ENCODE data around the gene LEPR.
A peak's percentile ranks its signal among the peaks of the same experiment; 100 is the strongest.
"Not testable (repeated sequence)": the region's sequence is repeated elsewhere in the genome, so short reads cannot be mapped to it uniquely, and the experiment has no call there.

LEPR gene, protein sequence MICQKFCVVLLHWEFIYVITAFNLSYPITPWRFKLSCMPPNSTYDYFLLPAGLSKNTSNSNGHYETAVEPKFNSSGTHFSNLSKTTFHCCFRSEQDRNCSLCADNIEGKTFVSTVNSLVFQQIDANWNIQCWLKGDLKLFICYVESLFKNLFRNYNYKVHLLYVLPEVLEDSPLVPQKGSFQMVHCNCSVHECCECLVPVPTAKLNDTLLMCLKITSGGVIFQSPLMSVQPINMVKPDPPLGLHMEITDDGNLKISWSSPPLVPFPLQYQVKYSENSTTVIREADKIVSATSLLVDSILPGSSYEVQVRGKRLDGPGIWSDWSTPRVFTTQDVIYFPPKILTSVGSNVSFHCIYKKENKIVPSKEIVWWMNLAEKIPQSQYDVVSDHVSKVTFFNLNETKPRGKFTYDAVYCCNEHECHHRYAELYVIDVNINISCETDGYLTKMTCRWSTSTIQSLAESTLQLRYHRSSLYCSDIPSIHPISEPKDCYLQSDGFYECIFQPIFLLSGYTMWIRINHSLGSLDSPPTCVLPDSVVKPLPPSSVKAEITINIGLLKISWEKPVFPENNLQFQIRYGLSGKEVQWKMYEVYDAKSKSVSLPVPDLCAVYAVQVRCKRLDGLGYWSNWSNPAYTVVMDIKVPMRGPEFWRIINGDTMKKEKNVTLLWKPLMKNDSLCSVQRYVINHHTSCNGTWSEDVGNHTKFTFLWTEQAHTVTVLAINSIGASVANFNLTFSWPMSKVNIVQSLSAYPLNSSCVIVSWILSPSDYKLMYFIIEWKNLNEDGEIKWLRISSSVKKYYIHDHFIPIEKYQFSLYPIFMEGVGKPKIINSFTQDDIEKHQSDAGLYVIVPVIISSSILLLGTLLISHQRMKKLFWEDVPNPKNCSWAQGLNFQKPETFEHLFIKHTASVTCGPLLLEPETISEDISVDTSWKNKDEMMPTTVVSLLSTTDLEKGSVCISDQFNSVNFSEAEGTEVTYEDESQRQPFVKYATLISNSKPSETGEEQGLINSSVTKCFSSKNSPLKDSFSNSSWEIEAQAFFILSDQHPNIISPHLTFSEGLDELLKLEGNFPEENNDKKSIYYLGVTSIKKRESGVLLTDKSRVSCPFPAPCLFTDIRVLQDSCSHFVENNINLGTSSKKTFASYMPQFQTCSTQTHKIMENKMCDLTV

DNA sequence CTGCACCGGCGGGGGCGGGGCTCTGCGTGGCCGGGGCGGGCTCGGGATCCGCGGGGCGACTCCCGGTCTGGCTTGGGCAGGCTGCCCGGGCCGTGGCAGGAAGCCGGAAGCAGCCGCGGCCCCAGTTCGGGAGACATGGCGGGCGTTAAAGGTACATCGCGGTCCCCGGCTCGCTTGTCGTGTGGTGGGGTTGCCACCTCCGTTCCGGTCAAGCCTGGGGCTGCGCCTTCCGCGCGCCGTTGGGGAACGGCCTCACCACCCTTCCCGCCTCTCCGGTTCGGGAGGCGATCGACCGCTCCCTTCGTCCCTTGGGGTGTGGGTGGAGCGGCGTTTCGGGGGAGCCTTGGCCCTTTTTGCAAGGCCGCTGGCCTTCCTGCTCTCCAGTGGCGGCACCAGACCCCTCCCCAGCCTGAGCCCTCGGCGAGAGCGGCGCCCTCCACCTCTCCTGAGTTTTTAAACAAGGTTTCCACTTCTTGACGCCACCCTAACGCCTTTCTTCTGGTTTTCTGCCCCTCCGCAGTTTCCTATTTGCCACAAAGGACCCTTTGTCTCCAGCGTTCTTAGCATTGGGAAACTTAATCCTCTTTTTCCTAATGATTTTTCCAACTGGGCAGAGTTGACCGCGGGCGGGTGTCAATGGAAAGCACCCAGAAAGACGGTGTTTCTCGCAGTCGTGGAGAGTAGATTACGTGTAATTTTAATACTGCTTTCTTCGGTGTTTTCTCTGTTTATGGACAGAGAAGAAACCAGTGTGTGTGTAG lies at the start of gene LEPR, which contains the start of gene LEPROT:
LEPR (plus strand) TSS at position 79 of the 761 bp plus-strand sequence. CDS start 144,898 bp downstream, outside the sequence.
LEPROT (plus strand) TSS at position 79 of the 761 bp plus-strand sequence; CDS start at position 136, 57 bp downstream.
- peaks cover 7% of the 10 kb centered on the region for H3K36me3 Mint-ChIP-seq (ENCODE audit: low read depth)
- H3K4me3 Mint-ChIP-seq: no peak within 1 kb of the TSS
- peaks cover 13% of the 10 kb centered on the region for H3K4me1 Mint-ChIP-seq (ENCODE audit: low read depth)
- H3K27ac Mint-ChIP-seq: peak within 1 kb of the TSS; percentile 88
- H3K27me3 Mint-ChIP-seq: no peaks in the 10 kb centered on the region
- H3K9me3 Mint-ChIP-seq: no peaks in the 10 kb centered on the region

DNA sequence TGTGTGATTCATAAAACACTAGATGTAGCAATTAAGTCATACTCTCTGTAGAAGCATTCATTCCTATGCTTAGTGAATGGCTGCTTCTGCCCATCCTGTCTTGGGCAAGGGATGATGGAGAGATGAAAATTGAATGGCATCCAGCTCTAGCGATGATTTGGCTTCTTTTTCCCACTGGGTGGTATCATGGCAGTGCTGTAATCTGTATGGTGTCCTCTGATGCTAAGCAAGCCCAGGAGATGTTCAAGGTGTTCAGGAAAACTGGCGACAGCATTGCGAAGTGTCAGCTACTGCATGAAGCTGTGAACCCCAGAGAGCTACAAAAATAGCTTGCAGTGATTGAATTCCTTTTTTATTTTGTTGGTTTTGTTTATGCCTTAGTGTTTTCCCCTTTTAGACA lies 48.9 kb upstream of the LEPR start:
- H3K27me3 Mint-ChIP-seq: no peaks in the 10 kb centered on the region
- no peak overlapping the region for H3K27ac Mint-ChIP-seq
- H3K36me3 Mint-ChIP-seq (ENCODE audit: low read depth): no peaks in the 10 kb centered on the region
- no peaks in the 10 kb centered on the region for H3K9me3 Mint-ChIP-seq
- no peaks in the 10 kb centered on the region for H3K4me1 Mint-ChIP-seq (ENCODE audit: low read depth)
- no peak overlapping the region for H3K4me3 Mint-ChIP-seq

DNA sequence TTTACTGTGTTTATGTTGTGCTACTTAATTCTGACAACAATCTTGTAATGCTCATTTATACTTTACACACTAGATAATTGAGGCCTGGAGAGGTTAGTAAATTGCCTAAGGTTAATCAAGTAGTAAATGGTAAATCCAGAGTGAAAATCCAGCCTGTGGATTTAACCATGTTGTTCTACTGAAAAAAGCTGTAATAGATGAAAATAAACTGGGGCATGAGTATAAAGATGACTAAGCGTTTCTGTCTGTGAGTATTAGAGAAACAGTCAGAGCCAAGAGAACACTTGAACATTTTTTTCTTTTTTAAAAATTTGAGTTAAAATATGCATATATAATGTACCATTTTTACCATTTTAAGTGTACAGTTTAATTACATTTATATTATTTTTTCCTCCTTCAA lies 47.9 kb upstream of the LEPR start:
- Mint-ChIP-seq H3K36me3 (ENCODE audit: low read depth) (no peaks in the 10 kb centered on the region), H3K27ac (no peak overlapping the region), H3K27me3 (no peaks in the 10 kb centered on the region), H3K4me1 (ENCODE audit: low read depth) (no peaks in the 10 kb centered on the region), H3K4me3 (no peak overlapping the region), H3K9me3 (no peaks in the 10 kb centered on the region)

DNA sequence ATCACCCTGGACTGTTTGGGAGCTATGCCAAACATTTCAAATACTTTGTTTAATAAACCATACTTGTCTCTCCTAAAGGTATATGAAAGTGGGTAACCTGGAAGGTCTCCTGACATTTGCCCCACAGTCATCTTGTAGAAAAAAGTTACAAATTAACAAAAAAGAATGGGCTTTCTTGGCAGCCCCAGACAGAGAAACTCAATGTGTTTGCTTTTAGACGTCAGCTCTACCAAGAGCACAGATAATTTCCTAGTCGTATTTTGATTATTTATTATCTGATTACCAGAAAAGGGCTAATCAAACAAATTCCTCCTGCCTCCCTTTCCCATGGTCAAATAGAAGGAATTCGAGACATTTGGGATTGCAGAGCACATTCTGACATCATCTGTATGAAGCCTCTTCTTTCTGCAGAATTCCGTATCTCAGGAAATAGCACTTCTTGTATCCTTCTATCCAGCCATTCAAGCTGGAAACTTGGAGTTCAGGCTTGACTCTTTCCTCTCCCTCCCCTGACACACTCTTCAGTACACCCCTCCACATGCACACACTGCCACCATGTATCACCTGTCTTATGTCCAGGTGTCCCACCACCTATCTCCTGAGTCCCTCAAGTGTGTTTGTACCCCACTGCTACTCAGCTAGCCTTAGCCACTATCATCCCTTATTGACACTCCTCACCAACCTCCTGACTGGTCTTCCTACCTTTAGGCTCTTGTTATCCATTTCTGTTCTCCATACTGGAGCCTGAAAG lies 42.8 kb upstream of the LEPR start:
- peaks cover 3% of the 10 kb centered on the region for H3K36me3 Mint-ChIP-seq (ENCODE audit: low read depth)
- H3K27ac Mint-ChIP-seq: no peak overlapping the region
- no peak overlapping the region for H3K4me3 Mint-ChIP-seq
- no peaks in the 10 kb centered on the region for H3K4me1 Mint-ChIP-seq (ENCODE audit: low read depth)
- H3K27me3 Mint-ChIP-seq: peaks cover 7% of the 10 kb centered on the region
- H3K9me3 Mint-ChIP-seq: no peaks in the 10 kb centered on the region

DNA sequence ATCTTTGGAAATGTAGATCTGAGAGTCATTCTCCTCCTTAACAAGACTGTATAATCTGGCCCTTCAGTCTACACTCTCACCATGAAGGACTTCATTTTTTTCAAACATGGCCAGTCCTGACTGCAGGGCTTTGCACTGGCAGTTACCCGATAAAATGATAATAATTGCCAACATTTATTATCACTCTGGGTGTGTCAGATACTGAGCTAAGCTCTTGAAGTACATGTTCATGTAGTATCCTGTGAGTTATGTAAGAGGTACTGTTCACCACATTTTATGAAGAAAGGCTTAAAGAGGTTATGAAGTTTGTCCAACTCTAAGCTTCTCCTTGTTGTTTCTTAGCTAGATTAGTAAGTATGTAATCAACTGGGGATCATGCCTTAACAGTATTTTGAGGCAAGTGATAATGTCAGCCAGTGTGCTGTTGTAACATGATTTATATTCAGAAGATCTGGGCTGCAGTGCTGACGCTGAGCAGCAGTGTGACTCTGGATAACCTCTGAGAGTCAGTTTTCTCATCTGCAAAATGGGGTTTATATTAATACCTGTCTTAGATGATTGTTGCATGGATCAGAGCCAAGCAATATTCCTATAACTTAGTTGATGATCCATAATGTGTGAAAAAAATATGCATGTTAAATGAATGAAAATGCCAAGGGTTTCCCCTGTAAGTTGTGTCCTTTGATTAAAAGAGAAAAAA lies 42.1 kb upstream of the LEPR start:
- H3K36me3 Mint-ChIP-seq (ENCODE audit: low read depth): peaks cover 3% of the 10 kb centered on the region
- H3K4me3 Mint-ChIP-seq: no peak overlapping the region
- H3K27ac Mint-ChIP-seq: no peak overlapping the region
- no peaks in the 10 kb centered on the region for H3K4me1 Mint-ChIP-seq (ENCODE audit: low read depth)
- H3K27me3 Mint-ChIP-seq: peaks cover 7% of the 10 kb centered on the region
- H3K9me3 Mint-ChIP-seq: no peaks in the 10 kb centered on the region

DNA sequence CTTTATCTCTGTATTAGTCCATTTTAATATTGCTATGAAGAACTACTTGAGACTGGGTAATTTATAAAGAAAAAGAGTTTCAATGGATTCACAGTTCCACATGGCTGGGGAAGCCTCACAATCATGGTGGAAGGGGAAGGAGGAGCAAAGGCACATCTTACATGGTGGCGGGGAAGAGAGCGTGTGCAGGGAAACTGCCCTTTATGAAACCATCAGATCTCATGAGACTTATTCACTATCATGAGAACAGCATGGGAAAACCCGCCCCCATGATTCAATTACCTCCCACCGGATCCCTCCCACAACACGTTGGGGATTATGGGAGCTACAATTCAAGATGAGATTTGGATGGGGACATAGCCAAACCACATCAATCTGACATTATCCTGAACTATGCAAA lies 36.0 kb upstream of the LEPR start:
- H3K27me3 Mint-ChIP-seq; H3K4me3 Mint-ChIP-seq; H3K9me3 Mint-ChIP-seq; H3K36me3 Mint-ChIP-seq (ENCODE audit: low read depth); H3K4me1 Mint-ChIP-seq (ENCODE audit: low read depth); H3K27ac Mint-ChIP-seq: not testable (repeated sequence)

DNA sequence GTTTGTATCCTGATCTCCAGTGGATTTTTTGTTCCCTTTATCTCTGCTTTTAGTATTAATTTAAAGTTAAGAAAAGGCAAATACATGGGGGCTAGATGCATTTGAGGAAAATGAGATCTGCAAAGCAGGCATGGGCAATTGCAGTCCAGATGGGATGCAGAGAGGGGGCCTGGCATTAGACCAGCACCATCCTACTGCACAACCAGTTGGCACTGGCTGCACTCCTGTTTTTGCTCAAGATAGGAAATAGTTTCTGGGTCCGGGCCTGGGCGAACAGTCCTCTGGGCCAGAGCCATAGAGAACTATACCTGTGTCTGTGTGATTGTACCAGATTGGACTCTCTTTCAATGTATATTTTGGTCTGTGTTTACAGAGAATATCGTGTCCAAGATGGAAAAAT lies 34.0 kb upstream of the LEPR start:
- H3K27me3 Mint-ChIP-seq: no peaks in the 10 kb centered on the region
- no peaks in the 10 kb centered on the region for H3K36me3 Mint-ChIP-seq (ENCODE audit: low read depth)
- H3K4me3 Mint-ChIP-seq: no peak overlapping the region
- peaks cover 4% of the 10 kb centered on the region for H3K4me1 Mint-ChIP-seq (ENCODE audit: low read depth)
- H3K27ac Mint-ChIP-seq: no peak overlapping the region
- no peaks in the 10 kb centered on the region for H3K9me3 Mint-ChIP-seq

DNA sequence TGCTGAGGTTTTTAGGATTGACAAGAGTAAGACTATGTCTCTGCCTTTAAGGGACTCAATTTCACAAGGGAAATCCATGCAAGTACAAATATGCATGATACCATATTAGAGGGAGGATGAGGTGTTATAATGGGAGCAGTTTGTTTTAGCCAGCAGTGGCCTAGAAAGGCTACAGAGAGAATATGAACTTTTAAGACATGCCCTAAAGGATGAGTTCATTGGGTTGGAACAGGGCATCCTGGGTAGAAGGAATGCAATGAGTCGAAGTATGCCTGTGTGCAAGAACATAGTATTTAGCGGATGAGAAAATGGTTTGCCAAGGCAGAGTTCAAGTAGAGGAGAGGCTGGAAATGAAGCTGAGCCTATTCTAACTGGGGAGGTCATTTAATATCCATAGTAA lies 32.6 kb upstream of the LEPR start:
- no peak overlapping the region for H3K4me3 Mint-ChIP-seq
- H3K9me3 Mint-ChIP-seq: no peaks in the 10 kb centered on the region
- H3K36me3 Mint-ChIP-seq (ENCODE audit: low read depth): no peaks in the 10 kb centered on the region
- H3K4me1 Mint-ChIP-seq (ENCODE audit: low read depth): peaks cover 7% of the 10 kb centered on the region
- no peaks in the 10 kb centered on the region for H3K27me3 Mint-ChIP-seq
- H3K27ac Mint-ChIP-seq: no peak overlapping the region

DNA sequence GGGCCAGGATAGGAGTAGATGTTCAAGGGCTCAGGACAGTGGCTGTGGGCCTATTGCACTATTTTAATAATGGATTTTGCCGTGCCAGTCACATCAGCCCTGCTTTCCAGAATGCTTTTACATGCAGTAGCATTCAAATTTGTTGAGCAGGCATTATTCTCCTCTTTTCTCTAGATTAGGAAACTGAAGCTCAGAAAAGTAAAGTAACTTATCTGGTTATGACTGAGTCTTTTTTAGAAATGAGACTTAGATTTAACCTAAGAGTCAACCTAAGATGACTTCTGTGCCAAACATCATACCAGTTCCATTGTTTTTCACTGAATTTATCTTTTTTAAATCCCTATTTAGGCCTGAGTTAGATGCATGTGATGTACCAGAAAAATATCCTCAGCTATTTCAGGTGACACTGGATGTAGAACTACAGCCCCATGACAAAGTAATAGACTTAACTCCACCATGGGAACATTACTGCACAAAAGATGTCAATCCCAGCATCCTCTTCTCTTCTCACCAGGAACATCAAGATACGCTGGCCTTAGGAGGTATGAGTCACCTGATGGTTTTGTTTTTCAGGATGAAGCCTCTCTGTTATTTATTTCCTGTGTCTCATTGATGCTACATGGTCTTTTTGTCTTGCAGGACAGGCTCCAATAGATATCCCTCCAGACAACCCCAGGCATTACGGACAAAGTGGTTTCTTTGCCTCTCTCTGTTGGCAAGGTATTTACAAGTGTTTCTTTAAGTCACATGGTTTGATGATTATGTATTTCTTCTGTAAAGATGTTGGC lies 31.4 kb upstream of the LEPR start:
- peaks cover 17% of the 10 kb centered on the region for H3K4me1 Mint-ChIP-seq (ENCODE audit: low read depth)
- H3K4me3 Mint-ChIP-seq: no peak overlapping the region
- no peaks in the 10 kb centered on the region for H3K36me3 Mint-ChIP-seq (ENCODE audit: low read depth)
- H3K27me3 Mint-ChIP-seq: no peaks in the 10 kb centered on the region
- no peak overlapping the region for H3K27ac Mint-ChIP-seq
- H3K9me3 Mint-ChIP-seq: no peaks in the 10 kb centered on the region

DNA sequence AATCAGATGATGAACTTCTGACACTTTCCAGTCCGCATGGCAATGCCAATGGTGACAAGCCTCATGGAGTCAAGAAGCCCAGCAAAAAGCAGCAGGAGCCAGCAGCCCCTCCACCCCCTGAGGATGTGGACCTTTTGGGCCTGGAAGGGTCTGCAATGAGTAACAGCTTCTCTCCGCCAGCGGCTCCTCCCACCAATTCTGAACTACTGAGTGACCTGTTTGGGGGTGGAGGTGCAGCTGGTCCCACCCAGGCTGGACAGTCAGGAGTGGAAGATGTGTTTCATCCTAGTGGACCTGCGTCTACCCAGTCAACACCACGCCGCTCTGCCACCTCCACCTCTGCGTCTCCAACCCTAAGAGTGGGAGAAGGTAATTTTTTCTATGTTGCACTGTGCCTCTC lies 28.0 kb upstream of the LEPR start:
- Mint-ChIP-seq H3K4me3 (no peak overlapping the region), H3K36me3 (ENCODE audit: low read depth) (no peaks in the 10 kb centered on the region), H3K4me1 (ENCODE audit: low read depth) (peaks cover 34% of the 10 kb centered on the region), H3K27ac (no peak overlapping the region), H3K27me3 (no peaks in the 10 kb centered on the region), H3K9me3 (no peaks in the 10 kb centered on the region)

DNA sequence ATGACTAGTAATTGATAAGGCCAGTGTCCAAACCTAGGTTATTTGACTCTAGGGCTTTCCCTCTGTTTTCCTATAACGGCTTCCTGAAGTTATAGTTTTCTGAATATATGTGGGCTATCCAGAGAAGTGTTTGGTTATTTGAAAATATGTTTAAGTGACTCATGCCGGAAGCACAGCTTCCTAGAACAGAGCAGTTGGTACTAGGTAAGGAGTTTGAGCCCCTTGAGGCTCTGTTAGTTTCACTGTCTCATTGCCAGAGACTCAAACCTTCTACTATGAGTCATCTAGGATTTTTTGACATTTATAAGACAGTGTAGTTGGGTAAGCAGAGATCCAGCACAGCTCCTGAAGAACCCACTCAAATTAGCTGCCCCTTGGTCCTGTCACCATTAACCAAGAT lies 27.1 kb upstream of the LEPR start:
- H3K27ac Mint-ChIP-seq: peak overlapping the region; percentile 17

DNA sequence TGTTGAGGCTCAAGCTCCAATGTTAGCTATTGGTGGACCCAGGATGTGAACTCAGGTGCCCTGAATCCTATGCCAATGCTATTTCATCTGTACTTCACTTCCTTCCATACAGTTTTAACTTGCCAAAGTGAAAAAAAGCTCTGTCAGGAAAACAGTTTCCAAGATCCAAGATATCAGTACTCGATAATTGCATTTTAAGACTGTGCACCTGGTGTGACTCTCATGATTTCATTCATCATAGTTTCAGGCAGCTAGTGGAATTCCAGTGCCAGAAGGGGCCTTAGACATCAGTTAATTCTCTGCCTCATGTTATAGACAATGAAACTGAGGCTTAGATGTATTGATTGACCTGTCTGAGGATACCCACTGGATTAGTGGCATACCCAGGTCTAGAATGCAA lies 26.5 kb upstream of the LEPR start:
- no peaks in the 10 kb centered on the region for H3K36me3 Mint-ChIP-seq (ENCODE audit: low read depth)
- H3K9me3 Mint-ChIP-seq: no peaks in the 10 kb centered on the region
- no peaks in the 10 kb centered on the region for H3K27me3 Mint-ChIP-seq
- H3K4me3 Mint-ChIP-seq: no peak overlapping the region
- H3K4me1 Mint-ChIP-seq (ENCODE audit: low read depth): peaks cover 38% of the 10 kb centered on the region
- H3K27ac Mint-ChIP-seq: peak overlapping the region; percentile 17

More for the DNA sequence above, 27.1 kb upstream of the LEPR start:
- Mint-ChIP-seq H3K4me1 (ENCODE audit: low read depth) (peaks cover 36% of the 10 kb centered on the region), H3K36me3 (ENCODE audit: low read depth) (no peaks in the 10 kb centered on the region), H3K9me3 (no peaks in the 10 kb centered on the region), H3K4me3 (no peak overlapping the region), H3K27me3 (no peaks in the 10 kb centered on the region)

Measured in stimulated activated naive CD8-positive, alpha-beta T cell treated with anti-CD3 and anti-CD28 coated beads, Interleukin-15, Interleukin-2, amounts not matched to agents 100 ng/mL and 50 ng/mL, for 24 hours (primary cell).